Stimulated activated CD4-positive, alpha-beta T cell treated with anti-CD3 and anti-CD28 coated beads, Interleukin-4, amount 100 ng/mL, for 48 hours (primary cell): Measurements from ENCODE around the gene SLC15A1.
"Not testable (repeated sequence)": the region's sequence is repeated elsewhere in the genome, so short reads cannot be mapped to it uniquely, and the experiment has no call there.

Experiments
- DNase-seq, 2 donors: peaks; one replicate each; pipeline ENCODE4 v3.0.0-alpha.2; 2020; ENCODE audit warnings: low read depth in 2 of 2

SLC15A1 gene

GRCh38 chr13:98658131-98658530 lies 94.3 kb downstream of the SLC15A1 start:
- no peak for DNase-seq

- DNase-seq, result no peak
Observed at GRCh38 chr13:98657506-98658085, 94.9 kb downstream of the SLC15A1 start.

- no peak for DNase-seq
Observed at GRCh38 chr13:98656223-98656622, 96.2 kb downstream of the SLC15A1 start.

GRCh38 chr13:98653463-98653985 lies 98.9 kb downstream of the SLC15A1 start:
- peak; percentile 60 to 62 for DNase-seq

- DNase-seq, result no peak
Observed at GRCh38 chr13:98652721-98653462, 99.6 kb downstream of the SLC15A1 start.

GRCh38 chr13:98652276-98652675 lies 100.2 kb downstream of the SLC15A1 start:
- no peak for DNase-seq

- DNase-seq, result no peak
Observed at GRCh38 chr13:98651744-98652143, 100.7 kb downstream of the SLC15A1 start.

- no peak for DNase-seq
Observed at GRCh38 chr13:98650396-98651107, 101.9 kb downstream of the SLC15A1 start.

- no peak for DNase-seq
Observed at GRCh38 chr13:98649861-98650260, 102.6 kb downstream of the SLC15A1 start.

- no peak for DNase-seq
Observed at GRCh38 chr13:98648686-98649085, 103.8 kb downstream of the SLC15A1 start.

- DNase-seq, result no peak
Observed at GRCh38 chr13:98648141-98648540, 104.3 kb downstream of the SLC15A1 start.

- no peak for DNase-seq
Observed at GRCh38 chr13:98647121-98647520, 105.4 kb downstream of the SLC15A1 start.

- DNase-seq, result no peak
Observed at GRCh38 chr13:98643479-98643878, 109.0 kb downstream of the SLC15A1 start.

GRCh38 chr13:98641075-98641474 lies 111.4 kb downstream of the SLC15A1 start:
- DNase-seq, result no peak

GRCh38 chr13:98639785-98640184 lies 112.7 kb downstream of the SLC15A1 start:
- not testable (repeated sequence) for DNase-seq

GRCh38 chr13:98638352-98638751 lies 114.1 kb downstream of the SLC15A1 start:
- not testable (repeated sequence) for DNase-seq
